ENCODE data around the gene CABLES2.

DNA sequence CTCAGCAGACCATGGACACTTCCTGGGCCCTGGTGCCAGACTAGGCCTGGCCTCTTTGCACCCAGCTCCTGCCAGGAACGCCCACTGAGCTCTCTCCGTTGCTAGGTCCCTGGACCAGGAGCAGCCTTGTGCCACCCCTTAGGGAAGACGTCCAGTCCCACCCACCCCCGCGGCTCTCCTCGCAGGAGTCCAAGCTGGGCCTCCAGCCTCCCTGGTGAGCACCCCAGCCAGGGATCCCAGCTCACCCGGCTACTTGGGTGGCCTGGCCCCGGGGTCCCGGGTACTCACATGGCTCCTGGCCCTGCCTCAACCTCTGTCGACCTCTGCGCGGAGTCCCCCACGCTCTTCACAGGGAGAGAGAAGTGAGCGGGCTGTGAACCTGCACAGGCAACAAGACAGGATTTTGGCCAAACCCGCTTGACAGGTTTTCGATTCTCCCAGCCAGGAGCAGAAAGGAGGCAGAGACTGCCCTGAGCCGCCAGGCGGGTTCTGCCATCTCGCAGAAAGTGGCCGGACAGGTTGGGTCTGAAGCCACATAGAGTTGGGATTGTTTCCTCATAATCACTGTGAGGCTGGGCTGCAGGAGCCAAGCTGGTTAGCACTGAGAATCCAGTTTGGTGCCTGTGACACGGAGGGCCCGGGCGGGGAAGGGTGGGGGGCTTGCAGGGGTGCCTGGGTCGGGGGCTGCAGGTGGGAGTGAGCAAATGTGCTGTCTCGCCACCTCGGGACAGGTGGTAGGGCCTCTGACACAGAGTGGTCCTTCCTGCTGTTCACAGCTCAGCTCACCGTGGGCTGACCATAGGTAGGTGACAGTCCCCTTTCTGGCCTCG lies 20.3 kb upstream of the CABLES2 start, which contains the start of gene RBBP8NL:
- TF ChIP-seq POLR2A (IDR thresholded peaks at IDR 0.05; ENCODE audit: low read length) (no peak), GATA1 (IDR thresholded peaks at IDR 0.05; ENCODE audit: low read depth, low read length) (no peak)

All from erythroblast (primary cell).